HuH-7 (cell line): ENCODE data around the gene MYO16.
"Not testable (repeated sequence)": the region's sequence is repeated elsewhere in the genome, so short reads cannot be mapped to it uniquely, and the experiment has no call there.

Source experiments
- DNase-seq: peaks from one replicate; pipeline ENCODE4 v3.0.0; 2011; ENCODE audit warnings: low spot score

MYO16 gene

GRCh38 chr13:109200556-109200955 lies 571.1 kb downstream of the MYO16 start:
- DNase-seq: no peak

GRCh38 chr13:109203587-109203986 lies 574.2 kb downstream of the MYO16 start:
- no peak for DNase-seq

DNA sequence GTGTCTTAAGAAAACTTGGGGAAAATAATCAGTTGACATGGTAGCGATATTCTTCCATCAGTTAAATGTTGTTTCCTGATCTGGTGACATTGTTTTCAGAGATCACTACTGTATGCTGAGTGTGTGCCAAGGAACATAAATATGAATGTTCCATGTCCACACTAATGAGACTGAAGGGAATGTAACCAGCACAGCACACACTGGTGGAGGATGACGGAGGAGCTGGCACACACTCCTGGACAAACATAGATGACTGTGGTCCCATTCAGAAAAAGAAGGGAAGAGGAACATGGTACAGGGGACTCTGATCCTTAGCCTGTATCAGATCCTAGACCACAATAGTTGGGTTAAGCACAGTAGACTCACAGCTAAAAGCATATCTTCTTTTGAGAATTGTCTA lies 574.8 kb downstream of the MYO16 start:
- no peak for DNase-seq

DNA sequence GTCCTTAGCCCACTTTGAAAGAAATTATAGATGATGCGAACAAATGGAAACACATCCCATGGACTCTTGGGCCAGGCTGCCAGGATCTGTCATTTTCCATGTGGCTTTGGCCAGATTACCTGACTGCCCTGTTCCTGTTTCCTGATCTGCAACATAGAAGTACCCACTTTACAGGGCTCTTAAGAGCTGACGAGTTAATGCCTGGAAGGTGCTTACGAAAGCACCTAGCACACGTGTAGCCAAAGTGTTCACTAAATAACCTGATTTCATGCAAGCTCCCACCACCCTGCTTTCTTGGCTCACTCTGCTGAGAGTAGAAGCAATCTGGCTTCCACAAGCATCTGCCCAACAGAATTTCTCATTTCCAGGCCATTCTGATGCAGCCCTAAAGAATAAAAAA lies 575.2 kb downstream of the MYO16 start:
- no peak for DNase-seq

GRCh38 chr13:109205315-109205714 lies 575.9 kb downstream of the MYO16 start:
- no peak for DNase-seq

DNA sequence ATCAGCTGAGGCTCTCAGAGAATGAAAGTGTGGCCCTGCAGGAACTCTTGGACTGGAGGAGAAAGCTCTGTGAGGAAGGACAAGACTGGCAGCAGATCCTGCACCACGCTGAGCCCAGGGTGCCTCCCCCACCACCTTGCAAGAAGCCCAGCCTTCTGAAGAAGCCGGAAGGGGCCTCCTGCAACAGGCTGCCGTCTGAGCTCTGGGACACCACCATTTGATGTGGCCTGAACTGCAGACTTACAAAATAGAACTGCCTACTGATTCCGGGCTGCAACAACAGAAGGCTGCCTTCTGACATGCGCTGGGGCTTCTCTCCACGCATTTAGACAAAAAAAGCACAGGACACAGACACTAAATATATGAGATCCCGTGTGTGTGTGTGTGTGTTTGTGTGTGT lies 577.2 kb downstream of the MYO16 start:
- DNase-seq: no peak

GRCh38 chr13:109207622-109208021 lies 578.2 kb downstream of the MYO16 start:
- no peak for DNase-seq

- no peak for DNase-seq
These were observed 579.1 kb downstream of the MYO16 start for GRCh38 chr13:109208522-109208921.

DNA sequence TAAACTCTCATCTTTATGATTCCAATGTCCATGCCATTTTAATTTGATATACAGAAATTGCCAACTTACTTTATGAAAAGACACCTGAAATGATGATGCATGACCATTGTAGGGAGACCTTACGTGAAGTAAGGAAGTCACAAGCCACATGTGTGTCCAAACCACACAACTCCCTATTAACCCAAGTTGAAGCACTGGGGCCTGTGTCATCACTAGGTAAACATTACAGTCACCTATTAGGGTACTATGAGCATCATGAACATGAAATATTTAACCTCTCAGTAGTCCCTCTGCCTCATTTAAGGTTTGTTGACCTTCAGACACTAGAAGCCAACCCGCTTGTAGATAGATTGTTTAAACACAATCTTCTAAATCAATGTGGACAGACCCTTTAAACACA lies 580.1 kb downstream of the MYO16 start:
- DNase-seq: no peak

DNA sequence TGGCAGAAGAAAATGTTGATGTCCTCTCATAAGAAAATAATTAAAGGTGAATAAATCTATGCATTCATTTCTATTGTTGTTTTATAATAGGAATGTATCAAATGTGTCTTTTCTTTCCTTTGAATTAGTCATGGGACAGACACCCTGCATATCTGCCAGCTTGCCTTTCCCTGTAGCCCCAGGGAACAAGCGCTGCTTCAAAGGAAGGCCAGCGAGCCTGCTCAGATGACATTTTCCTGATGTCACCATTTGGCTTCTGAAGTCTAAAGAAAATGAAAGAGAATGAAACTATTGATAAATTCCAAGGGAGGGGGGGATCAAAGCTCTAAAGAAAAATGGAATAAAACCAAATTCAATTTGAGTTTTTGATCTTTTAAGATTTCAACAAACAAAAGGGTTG lies 582.2 kb downstream of the MYO16 start:
- DNase-seq: no peak

- no peak for DNase-seq
These were observed 583.2 kb downstream of the MYO16 start for GRCh38 chr13:109212650-109213049.

DNA sequence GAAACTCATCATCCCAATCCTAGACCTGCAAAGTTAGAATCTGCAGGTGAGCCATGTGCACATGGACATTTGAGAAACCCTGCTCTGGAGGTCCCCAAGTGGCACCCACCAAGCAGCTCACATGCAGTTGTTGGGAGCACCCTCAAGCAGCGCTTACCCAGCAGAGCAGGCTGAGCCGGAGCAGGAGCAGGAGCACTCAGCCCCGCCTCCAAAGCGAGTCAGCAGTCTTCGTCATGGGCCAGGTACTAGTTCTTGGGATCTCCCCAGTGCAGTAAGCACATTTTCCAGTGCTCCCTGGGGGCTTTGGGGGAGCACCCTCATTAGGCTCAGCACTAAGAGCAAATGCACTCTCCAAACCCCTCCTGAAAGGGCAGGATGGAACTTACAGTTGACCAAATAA lies 584.3 kb downstream of the MYO16 start:
- no peak for DNase-seq

DNA sequence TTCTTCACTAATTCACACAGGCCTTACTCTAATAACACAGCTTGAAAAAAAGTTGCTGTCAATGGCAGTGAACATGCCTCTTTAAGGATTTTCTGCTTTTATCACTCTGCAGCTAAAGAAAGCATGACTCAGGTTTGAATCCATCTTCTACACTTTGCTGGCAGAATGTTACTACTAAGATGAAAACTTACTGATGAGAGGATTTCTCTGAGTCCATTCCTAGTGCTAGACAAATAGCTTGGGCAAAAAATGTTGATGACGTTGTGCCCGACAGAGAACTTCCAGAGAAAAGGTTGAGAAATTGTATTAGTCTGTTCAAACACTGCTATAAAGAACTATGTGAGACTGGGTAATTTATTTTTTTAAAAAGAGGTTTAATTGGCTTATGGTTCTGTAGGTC lies 585.0 kb downstream of the MYO16 start:
- no peak for DNase-seq

DNA sequence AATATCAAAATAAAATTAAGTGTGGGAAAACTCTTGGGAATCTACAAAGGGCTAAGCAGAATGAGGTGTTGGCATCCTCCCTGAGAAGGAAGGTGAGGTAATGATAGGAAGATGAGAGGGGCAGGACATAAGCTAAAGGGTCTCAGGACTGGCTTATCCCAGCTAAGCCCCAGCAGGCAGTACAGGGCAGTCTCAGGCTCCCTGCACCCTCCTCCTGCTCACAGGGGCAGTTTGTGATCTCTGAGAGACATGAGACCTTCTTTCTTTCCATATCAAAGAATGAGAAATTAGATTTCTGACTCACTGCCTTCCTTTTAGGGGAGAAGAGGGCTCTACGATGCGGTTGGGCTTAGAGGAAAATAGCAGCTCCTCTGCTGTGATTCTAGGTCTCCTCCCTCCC lies 586.0 kb downstream of the MYO16 start:
- DNase-seq: no peak

DNA sequence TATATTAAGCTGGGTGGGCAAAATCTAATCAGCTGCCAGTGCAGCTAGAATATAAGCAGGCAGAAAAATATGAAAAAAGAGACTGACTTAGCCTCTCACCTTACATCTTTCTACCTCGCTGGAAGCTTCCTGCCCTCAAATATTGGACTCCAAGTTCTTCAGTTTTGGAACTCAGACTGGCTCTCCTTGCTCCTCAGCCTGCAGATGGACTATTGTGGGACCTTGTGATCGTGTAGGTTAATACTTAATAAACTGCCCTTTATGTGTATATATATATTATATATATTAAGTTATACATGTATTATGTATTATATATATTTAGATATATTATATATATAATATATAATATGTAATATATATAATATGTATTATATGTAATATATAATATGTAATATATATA lies 588.1 kb downstream of the MYO16 start:
- DNase-seq: not testable (repeated sequence)

GRCh38 chr13:109220631-109221030 lies 591.2 kb downstream of the MYO16 start:
- no peak for DNase-seq

DNA sequence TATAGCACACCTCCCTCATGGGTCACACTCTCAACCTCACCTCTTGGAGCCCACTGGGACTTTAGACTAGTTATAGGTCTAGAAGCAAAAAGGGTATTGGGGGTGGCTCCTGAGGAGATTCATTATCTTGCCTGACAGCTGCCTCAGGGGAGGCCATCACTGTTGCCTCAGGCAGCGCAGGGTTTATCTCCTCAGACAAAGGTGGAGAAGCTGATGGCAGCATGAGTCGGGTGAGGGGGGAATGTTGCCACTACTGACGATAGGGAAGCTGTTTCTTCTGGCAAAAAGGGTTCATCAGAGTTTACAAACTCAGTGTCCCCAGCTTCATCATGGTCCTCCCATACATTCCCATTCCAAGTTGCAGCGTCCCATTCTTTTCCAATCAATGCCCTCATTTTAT lies 594.6 kb downstream of the MYO16 start:
- DNase-seq: no peak

GRCh38 chr13:109226631-109227030 lies 597.2 kb downstream of the MYO16 start:
- no peak for DNase-seq

DNA sequence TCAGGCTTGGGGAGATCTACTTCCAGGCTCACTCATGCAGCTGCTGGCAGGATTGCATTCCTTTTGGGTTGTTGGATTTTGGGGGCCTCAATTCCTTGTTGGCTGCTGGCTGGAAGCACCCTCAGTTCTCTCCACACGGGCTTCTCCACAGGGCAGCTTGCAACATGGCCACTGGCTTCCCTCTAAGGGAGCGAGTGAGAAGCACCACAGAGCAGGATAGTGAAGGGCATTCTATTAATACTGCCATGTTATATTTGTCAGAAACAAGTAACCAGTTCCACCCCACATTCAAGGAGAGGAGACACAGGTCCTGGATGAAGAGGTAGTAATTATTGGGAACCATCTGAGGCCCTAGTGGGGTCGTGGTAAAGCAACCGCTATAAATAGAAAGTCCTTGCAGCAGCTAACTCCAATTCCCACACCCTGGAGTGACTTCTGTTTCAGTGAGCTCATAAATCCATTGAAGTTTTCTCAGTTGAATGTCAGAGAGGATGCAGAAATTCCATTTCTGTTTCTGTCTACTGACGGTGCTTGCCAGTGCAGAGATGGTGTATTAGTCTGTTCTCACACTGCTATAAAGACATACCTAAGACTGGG lies 598.0 kb downstream of the MYO16 start:
- DNase-seq: no peak

DNA sequence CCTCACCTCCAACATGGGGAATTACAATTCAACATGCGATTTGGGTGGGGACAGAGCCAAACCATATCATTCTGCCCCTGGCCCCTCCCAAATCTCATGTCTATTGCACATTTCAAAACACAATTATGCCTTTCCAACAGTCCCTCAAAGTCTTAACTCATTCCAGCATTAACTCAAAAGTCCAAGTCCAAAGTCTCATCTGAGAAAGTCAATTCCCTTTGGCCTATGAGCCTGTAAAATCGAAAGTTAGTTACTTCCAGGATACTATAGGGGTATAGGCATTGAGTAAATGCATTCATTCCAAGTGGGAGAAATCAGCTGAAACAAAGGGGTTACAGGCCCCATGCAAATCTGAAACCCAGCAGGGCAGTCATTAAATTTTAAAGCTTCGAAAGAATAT lies 598.8 kb downstream of the MYO16 start:
- no peak for DNase-seq

- DNase-seq: no peak
These were observed 602.5 kb downstream of the MYO16 start for GRCh38 chr13:109231888-109232287.

DNA sequence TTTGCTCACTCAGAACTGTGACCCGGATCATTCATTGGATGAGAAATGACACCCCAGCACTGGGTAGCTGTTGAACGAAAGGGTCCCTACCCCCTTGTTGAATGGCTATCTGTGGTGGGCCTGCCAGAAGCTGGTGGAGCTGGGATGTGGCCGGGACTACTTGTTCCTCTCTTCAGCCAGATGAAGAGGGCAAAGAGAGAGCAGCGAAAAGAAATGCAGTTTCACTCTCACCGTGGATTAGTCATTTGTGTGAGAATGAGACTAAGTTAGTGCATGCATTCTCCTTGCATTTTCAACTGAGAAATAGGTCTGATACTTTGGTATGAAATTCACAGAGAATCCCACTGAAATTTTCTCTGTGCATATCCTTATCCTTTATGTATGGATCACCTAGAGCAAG lies 603.9 kb downstream of the MYO16 start:
- no peak for DNase-seq

- DNase-seq: no peak
These were observed 606.5 kb downstream of the MYO16 start for GRCh38 chr13:109235901-109236300.

DNA sequence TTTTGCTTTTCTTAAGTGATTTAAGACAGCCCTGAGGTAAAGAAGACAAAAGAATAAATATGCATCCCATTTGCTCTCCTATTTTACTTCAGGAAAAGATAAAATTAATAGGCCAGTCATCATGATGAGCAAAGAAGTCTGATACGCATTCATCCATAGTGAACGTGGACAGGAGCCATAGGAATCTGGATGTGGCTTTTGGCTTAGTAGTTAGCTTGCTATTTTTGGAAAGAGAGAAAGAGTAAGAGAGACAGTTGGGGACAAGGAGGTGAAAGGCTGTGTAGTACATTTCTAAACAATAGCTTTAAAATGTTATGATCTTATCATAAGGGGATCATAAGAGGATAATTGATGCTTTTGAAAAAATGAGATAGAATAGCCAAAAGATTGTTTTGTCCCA lies 611.7 kb downstream of the MYO16 start:
- no peak for DNase-seq
